Prostate gland (tissue), 2 donors: ENCODE data around the gene RGS17.

Source experiments
- CTCF ChIP-seq, 4 experiments: fragments of 200-600 bp in 2 of 4; fragments of 450-650 bp in 2 of 4; sonication (generic) in 2 of 4; IDR thresholded peaks; 1 replicate in 3 of 4; 2 replicates in 1 of 4; pipeline ENCODE4 v1.5.1; 2016 to 2019; ENCODE audit warnings: antibody characterized with exemption in 4 of 4, mild to moderate bottlenecking in 2 of 4, moderate library complexity in 2 of 4
- POLR2A ChIP-seq: fragments of 450-650 bp; IDR thresholded peaks from one replicate; pipeline ENCODE4 v1.6.1; 2016; ENCODE audit warnings: antibody characterized with exemption, mild to moderate bottlenecking
- POLR2AphosphoS5 ChIP-seq: sonication (generic); formaldehyde crosslinking; IDR thresholded peaks from one replicate; pipeline ENCODE4 v1.6.1; 2017; ENCODE audit warnings: antibody characterized with exemption

GRCh38 chr6:153059311-153059710 lies 71.8 kb downstream of the RGS17 start:
- no peak for TF ChIP-seq CTCF (IDR thresholded peaks at IDR 0.05)
- no peak for TF ChIP-seq POLR2AphosphoS5
- no peak for TF ChIP-seq POLR2A
